ENCODE measurements around the gene ACER3. TPM values are rescaled to one million over a fixed set of nuclear protein-coding genes. Genes with fewer than 3 reads are reported as not detected.

Gene ACER3
- total RNA-seq, 3 donors from 2014 or later, result 32.3 to 45.7 (median 39.2) TPM

- DNase-seq (no peak), ATAC-seq (peak; percentile 68)
- no peak for TF ChIP-seq CTCF (IDR thresholded peaks at IDR 0.05)
- intact Hi-C loops (cut with DNase I, micrococcal nuclease), result no loop called here
- Histone ChIP-seq H3K4me3 (no peak overlapping the region), H3K36me3 (ENCODE audit: low read depth) (no peaks in the 10 kb centered on the region), H3K4me1 (ENCODE audit: low read depth) (peaks cover 25% of the 10 kb centered on the region), H3K9me3 (no peaks in the 10 kb centered on the region)
Measured at GRCh38 chr11:77035039-77035438, 174.3 kb downstream of the ACER3 start.

- intact Hi-C loops (cut with DNase I, micrococcal nuclease), result no loop called here
- Histone ChIP-seq H3K4me1 (ENCODE audit: low read depth) (peaks cover 26% of the 10 kb centered on the region), H3K36me3 (ENCODE audit: low read depth) (no peaks in the 10 kb centered on the region), H3K4me3 (no peak overlapping the region), H3K9me3 (no peaks in the 10 kb centered on the region)
- no peak for TF ChIP-seq CTCF (IDR thresholded peaks at IDR 0.05)
- DNase-seq (peak; percentile 72 to 75 (median 72)), ATAC-seq (peak; percentile 80)
Measured at GRCh38 chr11:77035580-77035979, 174.9 kb downstream of the ACER3 start.

- TF ChIP-seq CTCF (IDR thresholded peaks at IDR 0.05), result no peak
- intact Hi-C loops (cut with DNase I, micrococcal nuclease), result no loop called here
- Histone ChIP-seq H3K4me1 (ENCODE audit: low read depth) (peaks cover 18% of the 10 kb centered on the region), H3K4me3 (no peak overlapping the region), H3K9me3 (no peaks in the 10 kb centered on the region), H3K36me3 (ENCODE audit: low read depth) (no peaks in the 10 kb centered on the region)
- no peak for DNase-seq
- ATAC-seq, result peak; percentile 6
Measured at GRCh38 chr11:77036398-77036797, 175.7 kb downstream of the ACER3 start.

- DNase-seq (no peak), ATAC-seq (no peak)
- intact Hi-C loops (cut with DNase I, micrococcal nuclease), result no loop called here
Measured at GRCh38 chr11:77037057-77037456, 176.3 kb downstream of the ACER3 start.

GRCh38 chr11:77038029-77038824 lies 177.5 kb downstream of the ACER3 start:
- intact Hi-C loops (cut with DNase I, micrococcal nuclease), result no loop called here

More at GRCh38 chr11:77037057-77037456, 176.3 kb downstream of the ACER3 start:
- no peak for TF ChIP-seq CTCF (IDR thresholded peaks at IDR 0.05)
- H3K4me3 ChIP-seq, result no peak overlapping the region
- peaks cover 18% of the 10 kb centered on the region for H3K4me1 ChIP-seq (ENCODE audit: low read depth)
- no peaks in the 10 kb centered on the region for H3K9me3 ChIP-seq
- H3K36me3 ChIP-seq (ENCODE audit: low read depth), result no peaks in the 10 kb centered on the region

More at GRCh38 chr11:77038029-77038824, 177.5 kb downstream of the ACER3 start:
- Histone ChIP-seq H3K4me1 (ENCODE audit: low read depth) (peaks cover 18% of the 10 kb centered on the region), H3K36me3 (ENCODE audit: low read depth) (no peaks in the 10 kb centered on the region), H3K9me3 (no peaks in the 10 kb centered on the region), H3K4me3 (no peak overlapping the region)
- no peak for TF ChIP-seq CTCF (IDR thresholded peaks at IDR 0.05)
- DNase-seq (no peak), ATAC-seq (no peak)
